HepG2 (cell line): ENCODE measurements around the gene TIMM44. TPM values are rescaled to one million over a fixed set of nuclear protein-coding genes. Genes with fewer than 3 reads are reported as not detected.

Experiments
- ATF7-NPFF ChIP-seq: sonication (generic); formaldehyde crosslinking; IDR thresholded peaks from 2 replicates; pipeline ENCODE4 v1.8.1; 2023; ENCODE audit warnings: mild to moderate bottlenecking, low read depth, missing genetic modification reagents, moderate library complexity
- BATF2 ChIP-seq: sonication (generic); formaldehyde crosslinking; IDR thresholded peaks from 2 replicates; pipeline ENCODE4 v1.8.0; 2022; ENCODE audit warnings: mild to moderate bottlenecking, missing genetic modification reagents, moderate library complexity
- CC2D1A ChIP-seq: sonication (generic); formaldehyde crosslinking; IDR thresholded peaks from 2 replicates; pipeline ENCODE4 v1.8.1; 2023; ENCODE audit warnings: mild to moderate bottlenecking, missing genetic modification reagents
- ETV6 ChIP-seq: sonication (generic); formaldehyde crosslinking; conservative IDR thresholded peaks from 2 replicates; pipeline ENCODE4 v1.4.0; 2020; ENCODE audit warnings: missing genetic modification reagents
- HDAC2 ChIP-seq: sonication (generic); formaldehyde crosslinking; IDR thresholded peaks from 2 replicates; pipeline ENCODE4 v1.4.0; 2020; ENCODE audit warnings: missing genetic modification reagents
- HNF1B ChIP-seq: sonication (generic); formaldehyde crosslinking; IDR thresholded peaks from 2 replicates; pipeline ENCODE4 v1.5.1; 2020; ENCODE audit warnings: mild to moderate bottlenecking, moderate library complexity, missing genetic modification reagents
- KAT7 ChIP-seq: IDR thresholded peaks from 2 replicates; pipeline ENCODE4 v1.6.1; 2018; ENCODE audit warnings: borderline replicate concordance, missing compliant biosample characterization
- MIER3 ChIP-seq: IDR thresholded peaks from 2 replicates; pipeline ENCODE4 v1.6.1; 2016; ENCODE audit warnings: missing compliant biosample characterization, borderline replicate concordance
- NFYC ChIP-seq: IDR thresholded peaks from 2 replicates; pipeline ENCODE4 v1.6.1; 2016; ENCODE audit warnings: missing genetic modification reagents, missing compliant biosample characterization
- PAX8 ChIP-seq: sonication (generic); formaldehyde crosslinking; IDR thresholded peaks from 2 replicates; pipeline ENCODE4 v1.8.0; 2022; ENCODE audit warnings: mild to moderate bottlenecking, missing genetic modification reagents, borderline replicate concordance
- PBX3 ChIP-seq: sonication (generic); formaldehyde crosslinking; IDR thresholded peaks from 2 replicates; pipeline ENCODE4 v1.8.1; 2023; ENCODE audit warnings: missing genetic modification reagents, inconsistent platforms, borderline replicate concordance
- POGK ChIP-seq: sonication (generic); formaldehyde crosslinking; conservative IDR thresholded peaks from 2 replicates; pipeline ENCODE4 v1.8.0; 2022; ENCODE audit warnings: mild to moderate bottlenecking, moderate library complexity, missing genetic modification reagents
- RAD21 ChIP-seq: fragments of 450-650 bp; formaldehyde crosslinking; IDR thresholded peaks from 2 replicates; pipeline ENCODE4 v1.5.0; 2020; ENCODE audit warnings: mild to moderate bottlenecking
- RARA ChIP-seq: IDR thresholded peaks from 2 replicates; pipeline ENCODE4 v1.6.1; 2016; ENCODE audit warnings: missing genetic modification reagents, missing compliant biosample characterization
- REPIN1 ChIP-seq: sonication (generic); formaldehyde crosslinking; IDR thresholded peaks from 2 replicates; pipeline ENCODE4 v1.8.0; 2022; ENCODE audit warnings: missing genetic modification reagents, low read depth, mild to moderate bottlenecking, borderline replicate concordance
- RFXANK ChIP-seq: IDR thresholded peaks from 2 replicates; pipeline ENCODE4 v1.6.1; 2016
- RFXAP ChIP-seq: sonication (generic); formaldehyde crosslinking; IDR thresholded peaks from 2 replicates; pipeline ENCODE4 v1.4.0; 2020; ENCODE audit warnings: missing genetic modification reagents, borderline replicate concordance
- RXRA ChIP-seq: sonication (generic); formaldehyde crosslinking; IDR thresholded peaks from 2 replicates; pipeline ENCODE4 v1.5.1; 2020; ENCODE audit warnings: missing genetic modification reagents
- SP2 ChIP-seq: sonication (generic); formaldehyde crosslinking; IDR thresholded peaks from 2 replicates; pipeline ENCODE4 v1.5.1; 2020; ENCODE audit warnings: mild to moderate bottlenecking, missing genetic modification reagents
- TMF1 ChIP-seq: sonication (generic); formaldehyde crosslinking; IDR thresholded peaks from 2 replicates; pipeline ENCODE4 v1.8.1; 2022; ENCODE audit warnings: low read depth, missing genetic modification reagents
- ZBTB3 ChIP-seq: sonication (generic); formaldehyde crosslinking; IDR thresholded peaks from 2 replicates; pipeline ENCODE4 v1.4.0; 2020; ENCODE audit warnings: low read depth, mild to moderate bottlenecking, moderate library complexity, missing genetic modification reagents, borderline replicate concordance
- ZNF337 ChIP-seq: sonication (generic); formaldehyde crosslinking; IDR thresholded peaks from 2 replicates; pipeline ENCODE4 v1.5.1; 2020; ENCODE audit warnings: missing genetic modification reagents, low read depth, mild to moderate bottlenecking, borderline replicate concordance
- ZNF564 ChIP-seq: sonication (generic); formaldehyde crosslinking; IDR thresholded peaks from 2 replicates; pipeline ENCODE4 v1.8.1; 2023; ENCODE audit warnings: mild to moderate bottlenecking, missing genetic modification reagents
- ZNF709 ChIP-seq: sonication (generic); formaldehyde crosslinking; IDR thresholded peaks from 2 replicates; pipeline ENCODE4 v1.5.0; 2020; ENCODE audit warnings: mild to moderate bottlenecking, missing genetic modification reagents
- ZNF761 ChIP-seq: sonication (generic); formaldehyde crosslinking; conservative IDR thresholded peaks from 2 replicates; pipeline ENCODE4 v1.4.0; 2020; ENCODE audit warnings: mild to moderate bottlenecking, missing genetic modification reagents
- ZSCAN12 ChIP-seq: sonication (generic); formaldehyde crosslinking; IDR thresholded peaks from 2 replicates; pipeline ENCODE4 v1.9.0; 2021; ENCODE audit warnings: mild to moderate bottlenecking, missing genetic modification reagents
- polyA plus RNA-seq, 8 experiments: library from polyadenylated mRNA; depleted of rRNA in 3 of 8; stranded (reverse) in 7 of 8; unstranded in 1 of 8; fragments of >200 nt; fragmentation: Illumina TruSeq in 4 of 8; extraction: Trizol in 4 of 8; gene quantifications; 2 replicates each; pipeline versions ENCODE4 v1.2.1 to v1.2.3, GENCODE V29; 2011 to 2016; ENCODE audit warnings: low read depth in 4 of 8, missing spikeins in 1 of 8, mixed read lengths in 1 of 8; ENCODE audit not compliant: insufficient read depth in 1 of 8
- total RNA-seq, 5 experiments: library from RNA; depleted of rRNA; stranded (reverse); fragments of >200 nt; fragmentation: Illumina TruSeq; extraction: Trizol; gene quantifications; 2 replicates each; pipeline ENCODE4 v1.2.3, GENCODE V29; 2016; ENCODE audit warnings: low read depth in 1 of 5

Gene TIMM44
- total and polyA plus RNA-seq, 2 of the 13 experiments (the other 11 are each of a cell fraction or from before 2014, with no cell fraction given) = 42.9 to 72.6 TPM

GRCh38 chr19:7943444-7944176 is at the start of gene TIMM44 (continued):
- TF ChIP-seq REPIN1 (CRISPR knock-in tag) (peak; percentile 93; the same call in 1 of the 2 replicates), ZNF337 (0 out of 2 replicates have a peak, but pooled peaks have one; percentile 28), RFXANK (CRISPR knock-in tag) (no peak), ZSCAN12 (CRISPR knock-in tag) (peak; percentile 31; the same call in 1 of the 2 replicates), KAT7 (CRISPR knock-in tag) (peak; percentile 78; the same call in 1 of the 2 replicates), HDAC2 (CRISPR knock-in tag) (peak; percentile 37; the same call in 1 of the 2 replicates), BATF2 (CRISPR knock-in tag) (no peak; the same call in 1 of the 2 replicates), PAX8 (CRISPR knock-in tag) (peak; percentile 47; the same call in 1 of the 2 replicates), POGK (CRISPR knock-in tag) (peak; percentile 72), RFXAP (CRISPR knock-in tag) (peak; percentile 62; the same call in 1 of the 2 replicates), RXRA (CRISPR knock-in tag) (peak; percentile 64), NFYC (CRISPR knock-in tag) (peak; percentile 90), ZNF564 (CRISPR knock-in tag) (peak; percentile 52; the same call in 1 of the 2 replicates), ETV6 (CRISPR knock-in tag) (peak; percentile 45; the same call in 1 of the 2 replicates), RARA (no peak), ZBTB3 (no peak), HNF1B (CRISPR knock-in tag) (peak; percentile 93), TMF1 (CRISPR knock-in tag) (peak; percentile 89), RAD21 (CRISPR knock-in tag) (peak; percentile 59), MIER3 (CRISPR knock-in tag) (no peak; the same call in 1 of the 2 replicates), PBX3 (CRISPR knock-in tag) (no peak), ZNF709 (peak; percentile 61; the same call in 1 of the 2 replicates), ZNF761 (CRISPR knock-in tag) (0 out of 2 replicates have a peak, but pooled peaks have one; percentile 44), SP2 (CRISPR knock-in tag) (peak; percentile 89), CC2D1A (CRISPR knock-in tag) (no peak), ATF7-NPFF (CRISPR knock-in tag) (peak; percentile 68; the same call in 1 of the 2 replicates)
